Measurements from ENCODE around the gene HES4.

GRCh38 chr1:1011396-1011949, 11.6 kb upstream of the HES4 start:
- TF ChIP-seq CTCF (conservative IDR thresholded peaks at IDR 0.05; ENCODE audit: low read length) (no peak), EZH2phosphoT487 (IDR thresholded peaks at IDR 0.05; ENCODE audit: borderline replicate concordance) (no peak)
